ENCODE data around the gene CCDC78.

Gene CCDC78

GRCh38 chr16:766820-767640 lies 40.8 kb upstream of the CCDC78 start:
- Histone ChIP-seq H3K4me3 (ENCODE audit: low read length, poor library complexity, severe bottlenecking) (no peak overlapping the region), H3K4me1 (ENCODE audit: insufficient read depth, low read length, poor library complexity, severe bottlenecking) (no peaks in the 10 kb centered on the region), H3K9me2 (replicated peaks; ENCODE audit: low read depth, low read length) (no peaks in the 10 kb centered on the region), H3F3A (ENCODE audit: low read depth) (no peaks in the 10 kb centered on the region), H4K20me1 (ENCODE audit: insufficient read depth, low read length, poor library complexity, severe bottlenecking) (no peaks in the 10 kb centered on the region), H3K79me2 (ENCODE audit: insufficient read depth, low read length) (no peaks in the 10 kb centered on the region), H3K9me3 (ENCODE audit: insufficient read depth, low read depth, low read length) (no peaks in the 10 kb centered on the region), H3K9ac (ENCODE audit: low read depth, low read length, poor library complexity, severe bottlenecking) (no peak overlapping the region), H3K4me2 (ENCODE audit: low read depth, low read length, poor library complexity, severe bottlenecking) (no peak overlapping the region), H3K27me3 (ENCODE audit: insufficient read depth, low read length, poor library complexity, severe bottlenecking) (no peaks in the 10 kb centered on the region), H3K36me3 (ENCODE audit: insufficient read depth, low read length) (no peaks in the 10 kb centered on the region), H2AFZ (ENCODE audit: low read length) (no peak overlapping the region)
- TF ChIP-seq CTCF (conservative IDR thresholded peaks at IDR 0.05; ENCODE audit: low read length) (no peak), EZH2phosphoT487 (IDR thresholded peaks at IDR 0.05; ENCODE audit: borderline replicate concordance) (no peak)

- H3K9me3 ChIP-seq (ENCODE audit: insufficient read depth, low read depth, low read length) = no peaks in the 10 kb centered on the region
- H3K4me2 ChIP-seq (ENCODE audit: low read depth, low read length, poor library complexity, severe bottlenecking) = no peak overlapping the region
- no peaks in the 10 kb centered on the region for H4K20me1 ChIP-seq (ENCODE audit: insufficient read depth, low read length, poor library complexity, severe bottlenecking)
- no peaks in the 10 kb centered on the region for H3K36me3 ChIP-seq (ENCODE audit: insufficient read depth, low read length)
- H3K9me2 ChIP-seq (replicated peaks; ENCODE audit: low read depth, low read length) = no peaks in the 10 kb centered on the region
- H3K4me3 ChIP-seq (ENCODE audit: low read length, poor library complexity, severe bottlenecking) = no peak overlapping the region
- no peaks in the 10 kb centered on the region for H3K4me1 ChIP-seq (ENCODE audit: insufficient read depth, low read length, poor library complexity, severe bottlenecking)
- no peaks in the 10 kb centered on the region for H3K79me2 ChIP-seq (ENCODE audit: insufficient read depth, low read length)
- H3K9ac ChIP-seq (ENCODE audit: low read depth, low read length, poor library complexity, severe bottlenecking) = no peak overlapping the region
- TF ChIP-seq CTCF (conservative IDR thresholded peaks at IDR 0.05; ENCODE audit: low read length) (no peak), EZH2phosphoT487 (IDR thresholded peaks at IDR 0.05; ENCODE audit: borderline replicate concordance) (no peak)
- H2AFZ ChIP-seq (ENCODE audit: low read length) = no peak overlapping the region
- H3F3A ChIP-seq (ENCODE audit: low read depth) = no peaks in the 10 kb centered on the region
- H3K27me3 ChIP-seq (ENCODE audit: insufficient read depth, low read length, poor library complexity, severe bottlenecking) = no peaks in the 10 kb centered on the region
Measured at GRCh38 chr16:766008-766819, 40.0 kb upstream of the CCDC78 start.

GRCh38 chr16:765488-765865 lies 39.2 kb upstream of the CCDC78 start:
- Histone ChIP-seq H4K20me1 (ENCODE audit: insufficient read depth, low read length, poor library complexity, severe bottlenecking) (no peaks in the 10 kb centered on the region), H3K9ac (ENCODE audit: low read depth, low read length, poor library complexity, severe bottlenecking) (no peak overlapping the region), H3K9me3 (ENCODE audit: insufficient read depth, low read depth, low read length) (no peaks in the 10 kb centered on the region), H3K4me3 (ENCODE audit: low read length, poor library complexity, severe bottlenecking) (no peak overlapping the region), H2AFZ (ENCODE audit: low read length) (no peak overlapping the region), H3K4me2 (ENCODE audit: low read depth, low read length, poor library complexity, severe bottlenecking) (no peak overlapping the region), H3F3A (ENCODE audit: low read depth) (no peaks in the 10 kb centered on the region), H3K4me1 (ENCODE audit: insufficient read depth, low read length, poor library complexity, severe bottlenecking) (no peaks in the 10 kb centered on the region), H3K36me3 (ENCODE audit: insufficient read depth, low read length) (no peaks in the 10 kb centered on the region), H3K9me2 (replicated peaks; ENCODE audit: low read depth, low read length) (no peaks in the 10 kb centered on the region), H3K79me2 (ENCODE audit: insufficient read depth, low read length) (no peaks in the 10 kb centered on the region), H3K27me3 (ENCODE audit: insufficient read depth, low read length, poor library complexity, severe bottlenecking) (no peaks in the 10 kb centered on the region)
- TF ChIP-seq CTCF (conservative IDR thresholded peaks at IDR 0.05; ENCODE audit: low read length) = no peak
- TF ChIP-seq EZH2phosphoT487 (IDR thresholded peaks at IDR 0.05; ENCODE audit: borderline replicate concordance) = no peak
